Activated naive CD8-positive, alpha-beta T cell treated with anti-CD3 and anti-CD28 coated beads for 36 hours (primary cell): ENCODE data around the gene ITGA2. TPM values are rescaled to one million over a fixed set of nuclear protein-coding genes. Genes with fewer than 3 reads are reported as not detected.
"Not testable (repeated sequence)": the region's sequence is repeated elsewhere in the genome, so short reads cannot be mapped to it uniquely, and the experiment has no call there.

ENCODE experiments used
- DNase-seq: peaks from one replicate; pipeline ENCODE4 v3.0.0; 2021
- H3K27ac Mint-ChIP-seq: one replicate; pipeline ENCODE4 v1.8.0; 2022; ENCODE audit warnings: mild to moderate bottlenecking, moderate library complexity, mixed read lengths
- H3K27me3 Mint-ChIP-seq: one replicate; pipeline ENCODE4 v1.8.0; 2022; ENCODE audit warnings: mild to moderate bottlenecking, mixed read lengths
- H3K36me3 Mint-ChIP-seq: one replicate; pipeline ENCODE4 v1.8.0; 2021; ENCODE audit warnings: mild to moderate bottlenecking, mixed read lengths
- H3K4me1 Mint-ChIP-seq: one replicate; pipeline ENCODE4 v1.8.0; 2021; ENCODE audit warnings: mixed read lengths
- H3K4me3 Mint-ChIP-seq: one replicate; pipeline ENCODE4 v1.8.0; 2022; ENCODE audit warnings: mild to moderate bottlenecking, moderate library complexity, mixed read lengths
- H3K9me3 Mint-ChIP-seq: one replicate; pipeline ENCODE4 v1.8.0; 2022; ENCODE audit warnings: mixed read lengths
- total RNA-seq, 2 experiments: library from RNA; stranded (reverse); gene quantifications; one replicate each; pipeline ENCODE4 v1.2.3, GENCODE V29; 2021

The ITGA2 gene
- 1 to 10 TPM; 1.7 to 2.0 TPM for total RNA-seq

DNA sequence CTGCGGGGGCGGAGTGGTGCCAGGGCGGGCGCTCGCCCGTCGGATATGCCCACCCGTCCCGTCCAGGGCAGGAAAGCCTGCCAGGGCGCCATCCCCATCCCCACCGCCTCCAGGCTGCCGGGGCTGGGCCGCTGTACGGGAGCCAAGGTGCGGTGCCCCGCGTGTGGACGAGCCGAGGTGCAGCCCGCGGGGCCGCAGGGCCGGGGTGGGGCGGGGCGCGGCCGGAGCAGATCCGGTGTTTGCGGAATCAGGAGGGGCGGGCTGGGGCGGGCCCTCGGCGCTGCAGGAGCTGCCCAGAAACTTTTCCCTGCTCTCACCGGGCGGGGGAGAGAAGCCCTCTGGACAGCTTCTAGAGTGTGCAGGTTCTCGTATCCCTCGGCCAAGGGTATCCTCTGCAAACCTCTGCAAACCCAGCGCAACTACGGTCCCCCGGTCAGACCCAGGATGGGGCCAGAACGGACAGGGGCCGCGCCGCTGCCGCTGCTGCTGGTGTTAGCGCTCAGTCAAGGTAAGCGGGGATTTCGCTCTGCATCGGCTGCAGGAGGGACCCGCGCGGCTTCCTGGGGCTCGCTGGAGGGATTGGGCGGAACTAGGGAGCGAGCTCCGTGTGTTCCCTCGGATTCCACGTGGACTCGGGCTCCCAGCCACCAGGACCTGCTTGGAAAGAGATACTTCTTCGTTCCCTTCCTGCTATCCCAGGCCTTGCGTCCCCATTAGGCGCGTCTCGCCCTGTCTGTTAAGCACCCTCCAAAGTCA is at the start of gene ITGA2:
ITGA2 (plus strand) TSS at position 328 of the 756 bp plus-strand sequence; CDS start at position 445, 117 bp downstream.
- Mint-ChIP-seq H3K27me3 (peaks cover 67% of the 10 kb centered on the region), H3K9me3 (no peaks in the 10 kb centered on the region), H3K4me3 (peak within 1 kb of the TSS; percentile 74), H3K27ac (no peak within 1 kb of the TSS), H3K36me3 (peaks cover 2% of the 10 kb centered on the region), H3K4me1 (peaks cover 21% of the 10 kb centered on the region)
- DNase-seq = peak; percentile 35

DNA sequence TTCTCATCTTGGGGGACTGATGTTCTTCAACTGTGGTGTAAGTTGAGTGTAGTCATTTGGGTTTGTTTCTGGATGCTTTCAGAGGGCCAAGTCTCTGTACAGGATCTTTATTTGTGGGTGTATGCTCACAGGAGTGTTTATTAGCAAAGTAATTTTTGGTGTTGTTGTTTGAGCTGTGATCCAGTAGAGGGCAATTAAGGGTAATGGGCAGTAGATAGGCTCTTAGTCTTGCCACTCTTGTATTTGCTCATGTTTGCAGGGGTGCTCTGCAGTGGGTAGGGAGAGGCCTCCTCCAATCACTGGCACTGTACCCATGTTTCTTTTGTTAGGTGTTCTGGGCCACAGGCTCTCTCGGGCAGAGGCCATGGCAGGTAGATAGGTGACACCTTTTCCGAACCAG is 45.9 kb upstream of the ITGA2 start:
- no peak for DNase-seq
- Mint-ChIP-seq H3K9me3 (no peaks in the 10 kb centered on the region), H3K4me3 (no peak overlapping the region), H3K27ac (no peak overlapping the region), H3K27me3 (no peaks in the 10 kb centered on the region), H3K4me1 (peaks cover 4% of the 10 kb centered on the region), H3K36me3 (no peaks in the 10 kb centered on the region)

DNA sequence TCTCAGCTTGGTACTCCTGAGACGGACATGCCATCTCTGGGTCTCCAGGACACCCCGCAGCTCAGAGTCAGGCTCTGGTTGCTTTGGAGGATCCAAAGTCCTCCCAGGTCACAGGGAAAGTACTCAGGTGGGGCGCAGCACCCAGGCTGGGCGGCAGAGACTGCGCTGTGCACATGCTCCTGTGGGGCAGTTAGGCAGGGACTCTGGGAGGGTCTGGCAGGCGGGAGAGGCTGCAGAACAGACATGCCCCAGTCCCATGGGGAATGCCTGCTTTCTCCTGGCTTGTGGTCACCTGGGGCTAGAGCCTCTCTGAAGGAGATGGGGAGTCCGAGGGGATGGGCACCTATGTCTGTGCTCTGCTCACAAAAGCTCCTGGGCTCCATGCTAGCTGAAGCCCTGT is 45.3 kb upstream of the ITGA2 start:
- Mint-ChIP-seq H3K4me1 (peaks cover 8% of the 10 kb centered on the region), H3K27ac (no peak overlapping the region), H3K9me3 (no peaks in the 10 kb centered on the region), H3K4me3 (no peak overlapping the region), H3K27me3 (no peaks in the 10 kb centered on the region), H3K36me3 (no peaks in the 10 kb centered on the region)
- no peak for DNase-seq

DNA sequence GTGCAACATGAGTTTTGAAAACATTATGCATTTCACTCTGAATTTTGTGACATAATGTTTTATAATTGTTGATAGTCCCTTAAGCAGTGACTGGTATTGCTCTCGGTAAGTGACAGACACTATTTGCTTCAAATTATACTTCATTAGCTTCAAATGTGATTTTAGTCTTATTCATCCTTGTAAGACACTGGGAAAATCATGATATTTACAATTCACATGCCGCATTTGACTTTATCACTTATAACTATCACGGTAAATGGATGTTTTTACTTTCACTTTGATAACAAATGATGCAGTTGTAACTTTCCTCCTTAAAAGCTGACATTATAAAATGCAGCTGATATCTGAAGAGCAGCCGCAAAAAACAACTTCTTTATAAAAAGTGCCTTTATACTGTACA is 44.1 kb upstream of the ITGA2 start:
- peaks cover 13% of the 10 kb centered on the region for H3K4me1 Mint-ChIP-seq
- H3K36me3 Mint-ChIP-seq = no peaks in the 10 kb centered on the region
- H3K27ac Mint-ChIP-seq = no peak overlapping the region
- no peaks in the 10 kb centered on the region for H3K27me3 Mint-ChIP-seq
- no peak for DNase-seq
- H3K4me3 Mint-ChIP-seq = peak overlapping the region; percentile 55
- H3K9me3 Mint-ChIP-seq = no peaks in the 10 kb centered on the region

DNA sequence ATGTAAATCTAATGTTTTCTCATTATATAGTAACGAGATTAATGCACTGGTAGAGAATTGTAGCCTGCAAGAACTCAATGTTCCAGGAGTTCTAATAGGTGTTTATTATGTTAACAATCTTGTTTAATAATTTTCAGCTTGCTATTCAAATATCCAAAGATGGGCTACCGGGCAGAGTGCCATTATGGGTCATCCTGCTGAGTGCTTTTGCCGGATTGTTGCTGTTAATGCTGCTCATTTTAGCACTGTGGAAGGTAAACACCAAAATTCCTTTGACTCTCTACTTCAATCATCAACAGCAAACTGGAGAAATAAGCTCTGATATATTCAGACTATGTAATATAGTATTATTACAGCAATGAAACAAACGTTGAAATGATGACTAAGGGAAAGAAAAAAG is 41.9 kb upstream of the ITGA2 start:
- no peak for DNase-seq
- Mint-ChIP-seq H3K36me3 (no peaks in the 10 kb centered on the region), H3K4me1 (peaks cover 13% of the 10 kb centered on the region), H3K4me3 (no peak overlapping the region), H3K9me3 (no peaks in the 10 kb centered on the region), H3K27ac (no peak overlapping the region), H3K27me3 (no peaks in the 10 kb centered on the region)

DNA sequence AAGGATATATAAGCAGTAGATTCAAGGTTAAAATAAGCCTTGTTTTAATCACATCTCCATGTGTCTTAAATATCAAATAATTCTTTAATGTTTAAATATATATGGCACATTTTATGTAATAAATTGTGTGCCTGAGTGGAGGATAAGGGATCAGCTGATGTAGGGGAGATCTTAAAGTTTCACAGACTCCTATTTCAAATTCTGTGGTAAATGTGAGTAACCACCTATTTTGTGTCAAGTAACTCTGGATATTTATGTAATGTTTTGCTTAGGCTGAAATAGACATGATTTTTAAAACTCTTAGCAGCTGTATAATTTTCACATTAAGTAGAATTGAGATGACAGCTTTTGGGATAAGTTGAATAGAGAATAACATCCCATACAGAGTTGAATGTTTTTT is 41.3 kb upstream of the ITGA2 start:
- peaks cover 13% of the 10 kb centered on the region for H3K4me1 Mint-ChIP-seq
- H3K36me3 Mint-ChIP-seq = no peaks in the 10 kb centered on the region
- no peak for DNase-seq
- H3K27me3 Mint-ChIP-seq = no peaks in the 10 kb centered on the region
- no peak overlapping the region for H3K27ac Mint-ChIP-seq
- no peaks in the 10 kb centered on the region for H3K9me3 Mint-ChIP-seq
- H3K4me3 Mint-ChIP-seq = no peak overlapping the region

DNA sequence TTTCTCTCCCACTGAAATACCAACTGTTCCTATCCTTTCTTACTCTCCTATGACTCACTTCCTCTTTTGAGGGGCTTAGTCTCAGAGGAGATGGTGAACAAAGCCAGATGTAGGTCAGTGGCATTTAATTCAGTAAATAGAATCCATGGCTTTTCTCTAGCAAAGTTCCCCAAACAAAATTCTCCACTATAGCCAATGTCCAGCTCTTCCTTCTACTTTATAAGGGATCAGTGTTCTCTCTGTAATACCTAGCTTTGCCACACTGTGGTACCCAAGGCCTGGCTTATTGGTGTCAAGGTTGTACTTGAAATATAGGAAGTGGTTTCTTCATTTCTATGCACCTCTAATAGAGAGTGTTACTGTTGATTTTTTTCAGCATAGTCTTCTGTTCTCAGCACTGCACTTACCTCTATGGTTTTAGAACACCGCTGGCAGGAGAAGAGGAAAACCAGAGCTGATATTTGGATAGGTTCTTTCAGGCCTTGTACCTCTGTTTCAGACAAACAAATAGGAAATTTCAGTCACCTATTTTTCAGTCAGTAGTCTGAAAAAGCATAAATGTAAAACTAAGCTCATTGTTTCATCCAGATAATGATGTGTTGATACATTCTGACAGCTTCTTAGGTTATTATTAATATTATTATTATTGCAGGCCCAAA is 40.6 kb upstream of the ITGA2 start:
- Mint-ChIP-seq H3K4me3 (no peak overlapping the region), H3K9me3 (no peaks in the 10 kb centered on the region), H3K27ac (peak overlapping the region; percentile 30), H3K36me3 (no peaks in the 10 kb centered on the region), H3K4me1 (peaks cover 13% of the 10 kb centered on the region), H3K27me3 (no peaks in the 10 kb centered on the region)
- peak; percentile 43 for DNase-seq

DNA sequence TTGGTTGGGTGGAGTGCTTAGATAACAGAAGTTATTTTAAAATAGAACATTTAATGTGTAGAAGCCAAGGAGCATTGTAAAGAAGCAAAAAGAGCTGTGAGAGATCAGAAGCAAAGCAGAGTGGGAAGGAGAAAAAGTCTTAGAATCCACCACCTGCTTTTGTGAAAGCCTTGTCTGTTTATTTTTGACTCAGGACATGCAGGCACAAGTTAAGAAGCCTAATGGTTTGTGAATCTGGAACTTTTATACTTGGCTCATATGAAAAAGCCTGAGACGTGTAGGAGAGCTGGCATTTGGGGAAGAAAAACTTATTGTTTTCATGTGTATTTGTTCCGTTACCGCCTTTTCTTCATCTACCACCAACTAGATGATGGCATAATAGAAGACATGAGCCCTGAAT is 38.5 kb upstream of the ITGA2 start:
- DNase-seq = no peak
- Mint-ChIP-seq H3K27ac (no peak overlapping the region), H3K36me3 (no peaks in the 10 kb centered on the region), H3K4me3 (no peak overlapping the region), H3K27me3 (no peaks in the 10 kb centered on the region), H3K4me1 (peaks cover 13% of the 10 kb centered on the region), H3K9me3 (no peaks in the 10 kb centered on the region)

DNA sequence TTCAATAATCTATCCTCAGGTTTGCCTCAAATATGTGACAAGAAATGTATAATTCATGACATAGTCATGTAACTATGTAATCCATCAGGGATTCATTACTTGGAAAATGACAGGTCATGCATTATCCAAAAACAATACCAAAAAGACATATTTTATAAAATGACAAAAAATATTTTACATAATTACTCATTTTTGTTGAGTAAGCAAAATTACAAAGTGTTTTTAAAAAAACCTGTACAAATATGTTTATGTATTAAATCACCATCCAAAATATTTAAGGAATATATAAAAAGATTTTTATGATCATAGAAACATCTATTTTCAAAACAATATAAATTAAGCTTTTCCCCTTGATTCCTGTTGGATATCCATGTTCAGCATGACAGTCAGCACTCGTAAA is 36.7 kb upstream of the ITGA2 start:
- H3K9me3 Mint-ChIP-seq = no peaks in the 10 kb centered on the region
- H3K27me3 Mint-ChIP-seq = no peaks in the 10 kb centered on the region
- H3K4me1 Mint-ChIP-seq = peaks cover 11% of the 10 kb centered on the region
- DNase-seq = no peak
- H3K27ac Mint-ChIP-seq = no peak overlapping the region
- no peaks in the 10 kb centered on the region for H3K36me3 Mint-ChIP-seq
- no peak overlapping the region for H3K4me3 Mint-ChIP-seq

DNA sequence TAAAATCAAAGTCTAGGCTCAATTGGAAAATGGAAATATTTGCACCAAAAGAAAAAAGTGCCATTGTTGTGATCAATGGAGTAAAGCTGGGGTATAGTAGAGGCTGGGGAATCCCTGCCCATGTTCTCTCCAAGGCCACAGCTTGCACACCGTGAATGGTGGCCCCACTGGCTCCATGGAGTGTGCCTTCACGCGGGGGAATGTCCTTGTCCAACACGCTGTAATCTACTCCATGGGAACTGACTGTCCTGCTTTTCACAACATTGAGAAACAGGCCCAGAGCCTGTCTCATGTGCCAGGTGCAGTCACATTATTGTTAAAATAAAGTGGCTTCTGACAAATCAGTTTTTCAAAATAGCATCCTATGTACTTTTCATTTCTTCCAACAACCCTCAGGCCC is 33.1 kb upstream of the ITGA2 start:
- Mint-ChIP-seq H3K4me3 (no peak overlapping the region), H3K4me1 (no peaks in the 10 kb centered on the region), H3K27ac (no peak overlapping the region), H3K36me3 (no peaks in the 10 kb centered on the region), H3K9me3 (peaks cover 5% of the 10 kb centered on the region), H3K27me3 (no peaks in the 10 kb centered on the region)
- no peak for DNase-seq

DNA sequence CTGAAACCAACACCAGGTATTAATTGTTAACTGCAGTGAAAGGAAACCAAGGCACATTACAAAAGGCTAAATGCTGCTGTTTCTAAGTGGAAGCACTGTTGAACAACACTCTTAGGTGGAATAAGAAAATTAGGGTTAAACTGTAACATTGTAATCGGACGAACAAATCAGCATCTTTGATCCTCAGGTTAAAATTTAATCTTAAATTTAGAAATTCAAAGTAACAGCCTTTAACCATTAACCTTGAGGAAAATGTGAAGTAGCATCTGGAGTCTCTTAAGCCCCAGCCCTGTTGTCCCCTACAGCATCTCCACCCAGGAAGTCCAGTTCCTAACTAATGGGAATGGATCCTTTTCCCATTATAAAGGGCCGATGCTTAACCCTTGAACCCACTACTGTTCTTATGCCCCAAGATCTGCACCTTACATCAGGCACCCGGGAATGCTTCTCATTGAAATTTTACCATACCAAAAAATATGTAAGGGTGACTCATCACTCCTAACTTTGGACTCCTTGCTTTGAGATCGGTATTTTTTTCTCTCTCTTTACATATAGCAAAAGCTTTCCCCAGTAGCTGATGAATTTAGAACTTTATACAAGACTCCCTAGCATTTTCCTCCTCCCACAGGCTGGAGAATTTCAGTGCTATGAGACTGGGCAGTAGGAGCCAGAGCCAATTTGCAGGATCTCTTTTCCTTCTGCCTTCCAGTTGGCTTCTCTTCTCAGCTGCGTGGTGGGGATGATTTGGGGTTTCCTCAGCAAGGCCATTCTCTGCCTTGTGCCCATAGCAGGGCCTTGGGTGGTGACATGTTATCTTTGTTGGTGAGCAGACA is 32.0 kb upstream of the ITGA2 start:
- Mint-ChIP-seq H3K36me3 (no peaks in the 10 kb centered on the region), H3K27ac (no peak overlapping the region), H3K4me3 (no peak overlapping the region), H3K27me3 (no peaks in the 10 kb centered on the region), H3K4me1 (no peaks in the 10 kb centered on the region), H3K9me3 (peaks cover 5% of the 10 kb centered on the region)
- no peak for DNase-seq

DNA sequence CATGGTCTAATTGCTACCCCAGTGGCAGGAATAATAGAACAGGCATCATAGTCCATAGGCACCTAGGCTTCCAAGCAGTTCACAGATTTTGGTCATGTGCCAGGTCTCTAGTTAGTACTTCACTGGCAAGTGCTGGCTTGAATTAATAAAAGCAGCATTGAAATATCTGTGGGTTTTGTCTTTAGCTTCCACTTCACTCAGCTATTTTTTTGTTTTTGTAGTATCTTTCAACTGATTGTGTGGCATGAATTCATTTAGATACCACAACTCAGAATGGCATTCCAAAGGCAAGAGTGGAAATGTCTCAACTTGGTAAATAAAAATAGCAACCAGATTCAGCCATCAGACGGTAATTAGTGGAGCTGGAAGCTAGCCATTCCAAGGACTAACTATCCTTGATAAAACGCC is 27.9 kb upstream of the ITGA2 start:
- H3K4me3 Mint-ChIP-seq = no peak overlapping the region
- no peaks in the 10 kb centered on the region for H3K27me3 Mint-ChIP-seq
- H3K4me1 Mint-ChIP-seq = no peaks in the 10 kb centered on the region
- no peak overlapping the region for H3K27ac Mint-ChIP-seq
- no peak for DNase-seq
- H3K9me3 Mint-ChIP-seq = peaks cover 5% of the 10 kb centered on the region
- no peaks in the 10 kb centered on the region for H3K36me3 Mint-ChIP-seq

DNA sequence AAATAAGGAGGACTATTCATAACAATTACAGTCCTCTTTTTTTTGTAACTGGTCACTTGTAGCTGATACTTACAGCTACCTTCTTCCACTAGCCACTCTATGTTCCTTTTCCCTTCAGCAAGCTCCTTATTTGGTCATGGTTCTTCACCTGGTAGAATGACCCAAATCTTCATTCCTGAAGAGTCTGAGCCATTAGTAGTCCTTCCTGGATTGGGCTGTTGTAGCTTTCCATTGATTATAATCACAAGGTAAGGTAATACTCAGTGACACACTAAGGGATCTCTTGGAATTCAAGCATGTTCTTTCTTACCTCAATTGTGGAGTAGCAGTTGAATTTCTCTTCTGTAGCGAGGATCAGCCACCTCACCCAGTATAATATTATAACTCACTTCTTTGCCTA is 25.5 kb upstream of the ITGA2 start:
- no peak for DNase-seq
- no peaks in the 10 kb centered on the region for H3K4me1 Mint-ChIP-seq
- H3K27me3 Mint-ChIP-seq = peaks cover 4% of the 10 kb centered on the region
- H3K9me3 Mint-ChIP-seq = peaks cover 11% of the 10 kb centered on the region
- no peaks in the 10 kb centered on the region for H3K36me3 Mint-ChIP-seq
- H3K27ac Mint-ChIP-seq = no peak overlapping the region
- H3K4me3 Mint-ChIP-seq = no peak overlapping the region

DNA sequence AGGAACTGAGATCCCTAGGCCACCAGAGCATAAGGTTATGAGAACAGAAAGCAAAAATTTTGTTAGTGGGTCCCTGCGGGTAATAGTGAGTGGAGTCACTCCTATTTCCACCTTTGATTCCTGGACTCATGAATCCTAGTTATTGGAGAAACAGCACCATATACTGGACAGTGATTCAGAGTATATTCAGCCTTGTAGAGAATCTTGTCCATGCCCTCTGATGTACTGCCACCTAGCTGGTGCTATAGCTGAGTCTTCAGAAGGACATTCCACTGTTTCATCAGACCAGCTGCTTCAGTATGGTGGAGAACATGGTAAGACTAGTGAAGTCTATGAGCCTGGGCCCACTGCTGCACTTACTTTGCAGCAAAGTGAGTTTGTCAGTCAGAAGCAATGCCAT is 25.0 kb upstream of the ITGA2 start:
- Mint-ChIP-seq H3K27ac (no peak overlapping the region), H3K36me3 (no peaks in the 10 kb centered on the region), H3K9me3 (peaks cover 16% of the 10 kb centered on the region), H3K4me1 (no peaks in the 10 kb centered on the region), H3K27me3 (peaks cover 9% of the 10 kb centered on the region), H3K4me3 (no peak overlapping the region)
- DNase-seq = no peak

DNA sequence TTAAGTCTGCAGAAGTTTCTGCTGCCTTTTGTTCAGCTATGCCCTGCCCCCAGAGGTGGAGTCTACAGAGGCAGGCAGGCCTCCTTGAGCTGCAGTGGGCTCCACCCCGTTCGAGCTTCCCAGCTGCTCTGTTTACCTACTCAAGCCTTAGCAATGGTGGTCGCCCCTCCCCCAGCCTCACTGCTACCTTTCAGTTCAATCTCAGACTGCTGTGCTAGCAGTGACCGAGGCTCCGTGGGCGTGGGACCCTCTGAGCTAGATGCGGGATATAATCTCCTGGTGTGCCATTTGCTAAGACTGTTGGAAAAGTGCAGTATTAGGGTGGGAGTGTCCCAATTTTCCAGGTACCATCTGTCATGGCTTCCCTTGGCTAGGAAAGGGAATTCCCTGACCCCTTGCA is 13.0 kb upstream of the ITGA2 start:
- H3K27ac Mint-ChIP-seq, H3K4me1 Mint-ChIP-seq, H3K36me3 Mint-ChIP-seq, DNase-seq, H3K4me3 Mint-ChIP-seq: not testable (repeated sequence)
- Mint-ChIP-seq H3K27me3 (peaks cover 27% of the 10 kb centered on the region), H3K9me3 (peaks cover 14% of the 10 kb centered on the region)
